Mucosa of rectum (tissue), 2 donors: Measurements from ENCODE around the gene OR8B4.

Experiments
- H3K27ac ChIP-seq, 2 donors: one replicate each; pipeline ENCODE4 v1.7.0; 2013; ENCODE audit warnings: inconsistent platforms in 2 of 2, low read depth in 2 of 2, low read length in 2 of 2
- H3K27me3 ChIP-seq, 2 donors: one replicate each; pipeline ENCODE4 v1.7.0; 2013; ENCODE audit warnings: low read length in 2 of 2; ENCODE audit not compliant: control insufficient read depth in 2 of 2, insufficient read depth in 2 of 2
- H3K36me3 ChIP-seq, 2 donors: one replicate each; pipeline ENCODE4 v1.7.0; 2013; ENCODE audit warnings: low read length in 2 of 2; ENCODE audit not compliant: control insufficient read depth in 2 of 2, insufficient read depth in 2 of 2
- H3K4me1 ChIP-seq, 2 donors: one replicate each; pipeline ENCODE4 v1.7.0; 2013; ENCODE audit warnings: low read length in 2 of 2, mild to moderate bottlenecking in 1 of 2; ENCODE audit not compliant: control insufficient read depth in 2 of 2, insufficient read depth in 2 of 2
- H3K4me3 ChIP-seq, 2 donors: one replicate each; pipeline ENCODE4 v1.7.0; 2013; ENCODE audit warnings: low read length in 2 of 2
- H3K9ac ChIP-seq, 2 donors: one replicate each; pipeline ENCODE4 v1.7.0; 2013; ENCODE audit warnings: low read length in 2 of 2, low read depth in 1 of 2, mild to moderate bottlenecking in 1 of 2
- H3K9me3 ChIP-seq, 2 donors: one replicate each; pipeline ENCODE4 v1.7.0; 2013; ENCODE audit warnings: low read length in 2 of 2; ENCODE audit not compliant: control insufficient read depth in 2 of 2
- donor health status: healthy.
- donor health status: Normal muscosa, but diverticular disease.

OR8B4 gene

DNA sequence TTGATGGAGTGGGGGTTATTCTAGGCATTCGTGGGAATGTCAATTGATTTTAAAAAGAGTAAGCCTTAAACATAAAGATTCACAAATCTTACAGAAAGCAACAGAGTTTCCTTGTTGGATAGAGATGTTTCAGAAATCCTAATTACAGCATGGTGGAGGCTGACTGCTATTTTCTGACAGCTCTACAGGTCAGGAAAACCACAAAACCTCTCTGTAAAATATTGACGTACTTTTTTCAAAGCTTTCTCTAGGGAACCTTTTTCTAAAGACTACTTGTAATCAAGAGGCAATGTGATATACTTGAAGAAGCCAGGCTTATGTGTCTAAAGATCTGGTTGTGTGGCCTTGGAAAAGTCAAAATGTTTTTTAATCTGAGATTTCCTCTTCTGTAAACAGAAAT, 29.9 kb upstream of the OR8B4 start:
- no peaks in the 10 kb centered on the region for H3K27me3 ChIP-seq
- H3K9ac ChIP-seq: no peak overlapping the region
- H3K9me3 ChIP-seq: no peaks in the 10 kb centered on the region
- no peak overlapping the region for H3K27ac ChIP-seq
- H3K4me3 ChIP-seq: no peak overlapping the region
- no peaks in the 10 kb centered on the region for H3K4me1 ChIP-seq
- no peaks in the 10 kb centered on the region for H3K36me3 ChIP-seq

DNA sequence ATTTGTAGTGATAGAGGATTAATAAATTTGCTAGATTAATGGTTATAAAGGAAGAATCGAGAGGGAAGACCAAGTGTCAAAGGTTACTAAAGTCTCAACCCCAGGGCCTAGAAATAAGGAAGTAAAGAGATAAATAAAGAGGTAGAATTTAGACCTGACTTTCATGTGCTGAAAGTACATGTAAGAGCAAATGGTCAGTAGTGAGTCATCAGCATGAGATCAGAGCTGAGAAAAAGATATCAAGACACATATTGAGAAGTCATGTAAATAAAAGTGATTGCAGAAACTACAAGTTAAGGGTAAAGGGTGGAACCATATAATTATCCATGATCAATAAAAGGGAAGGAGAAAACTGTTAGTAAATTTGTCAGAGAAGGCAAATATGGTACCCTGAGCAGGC, 22.2 kb upstream of the OR8B4 start:
- H3K27ac ChIP-seq: no peak overlapping the region
- H3K36me3 ChIP-seq: no peaks in the 10 kb centered on the region
- no peak overlapping the region for H3K9ac ChIP-seq
- no peaks in the 10 kb centered on the region for H3K4me1 ChIP-seq
- no peaks in the 10 kb centered on the region for H3K27me3 ChIP-seq
- no peak overlapping the region for H3K4me3 ChIP-seq
- no peaks in the 10 kb centered on the region for H3K9me3 ChIP-seq

DNA sequence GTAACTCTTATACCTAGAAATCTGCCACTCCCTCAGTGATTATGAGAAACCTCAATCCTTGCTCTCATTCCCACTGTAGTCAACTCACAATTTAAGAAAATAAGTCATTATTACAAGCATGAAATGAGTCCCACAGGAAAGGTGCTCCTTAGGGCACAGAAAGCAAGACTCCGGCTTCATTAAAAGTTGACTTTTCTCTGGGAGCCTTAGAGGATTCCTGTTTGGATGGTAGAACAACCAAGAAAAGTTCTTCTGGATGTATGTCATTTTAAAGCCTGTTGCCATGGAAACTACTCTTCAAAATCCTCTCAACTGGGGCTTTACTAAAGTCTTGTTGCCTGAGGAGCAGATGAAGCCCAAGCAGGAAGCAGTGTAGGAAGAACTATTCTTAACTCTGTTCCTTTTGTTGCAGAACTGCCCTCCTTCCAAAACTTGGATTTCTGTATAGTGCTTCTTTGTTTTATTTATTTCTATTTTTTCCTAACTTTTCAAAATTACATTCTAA, 21.0 kb upstream of the OR8B4 start, which contains the start of gene OR8B8:
Gene OR8B8 (minus strand): TSS at position 51 of the 505 bp plus-strand sequence. CDS start 4,611 bp downstream, outside the sequence.
- no peaks in the 10 kb centered on the region for H3K4me1 ChIP-seq
- no peaks in the 10 kb centered on the region for H3K36me3 ChIP-seq
- H3K27ac ChIP-seq: no peak within 1 kb of the TSS
- no peaks in the 10 kb centered on the region for H3K27me3 ChIP-seq
- H3K9ac ChIP-seq: no peak within 1 kb of the TSS
- H3K9me3 ChIP-seq: no peaks in the 10 kb centered on the region
- H3K4me3 ChIP-seq: no peak within 1 kb of the TSS

DNA sequence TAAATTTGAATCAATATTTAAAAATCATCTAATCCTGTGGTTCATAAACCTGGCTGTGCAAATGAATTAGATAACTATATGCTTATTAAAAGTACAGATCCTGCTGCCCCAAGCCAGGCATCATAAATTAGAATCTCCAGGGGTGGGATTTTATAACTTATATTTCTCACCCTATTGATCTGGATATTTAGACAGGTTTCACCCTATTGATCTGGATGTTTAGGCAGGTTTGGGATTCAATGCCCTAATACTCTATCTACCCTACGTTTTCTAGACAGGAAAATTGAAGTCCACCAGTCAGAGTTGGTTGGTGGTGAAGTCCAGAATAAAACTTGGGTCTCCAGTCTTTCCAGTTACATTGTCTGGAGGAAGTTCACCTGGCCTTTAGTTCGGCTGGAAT, 18.2 kb upstream of the OR8B4 start:
- Histone ChIP-seq H3K36me3 (no peaks in the 10 kb centered on the region), H3K4me1 (no peaks in the 10 kb centered on the region), H3K27me3 (no peaks in the 10 kb centered on the region), H3K27ac (no peak overlapping the region), H3K4me3 (no peak overlapping the region), H3K9me3 (no peaks in the 10 kb centered on the region), H3K9ac (no peak overlapping the region)

DNA sequence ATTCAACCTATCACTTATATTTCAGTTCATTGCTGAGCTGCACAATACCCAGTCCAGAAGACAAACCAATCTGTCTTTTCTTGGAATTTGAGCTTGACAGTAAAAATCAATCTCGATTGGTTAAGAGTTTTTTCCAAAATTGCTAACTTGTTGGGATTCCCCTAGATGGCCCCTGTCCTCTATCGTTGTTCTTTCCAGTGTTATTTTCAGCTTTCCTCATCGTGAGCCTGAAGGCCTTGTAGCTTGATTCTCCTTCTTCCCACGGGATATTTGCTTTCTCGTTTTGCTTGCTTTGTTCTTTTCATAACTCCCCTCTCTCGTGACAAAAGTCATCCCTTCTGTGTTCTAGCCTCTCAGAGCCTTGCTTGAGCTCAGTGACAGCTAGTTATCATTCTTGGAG, 17.8 kb upstream of the OR8B4 start:
- Histone ChIP-seq H3K27me3 (no peaks in the 10 kb centered on the region), H3K9me3 (no peaks in the 10 kb centered on the region), H3K4me1 (no peaks in the 10 kb centered on the region), H3K9ac (no peak overlapping the region), H3K4me3 (no peak overlapping the region), H3K27ac (no peak overlapping the region), H3K36me3 (no peaks in the 10 kb centered on the region)

DNA sequence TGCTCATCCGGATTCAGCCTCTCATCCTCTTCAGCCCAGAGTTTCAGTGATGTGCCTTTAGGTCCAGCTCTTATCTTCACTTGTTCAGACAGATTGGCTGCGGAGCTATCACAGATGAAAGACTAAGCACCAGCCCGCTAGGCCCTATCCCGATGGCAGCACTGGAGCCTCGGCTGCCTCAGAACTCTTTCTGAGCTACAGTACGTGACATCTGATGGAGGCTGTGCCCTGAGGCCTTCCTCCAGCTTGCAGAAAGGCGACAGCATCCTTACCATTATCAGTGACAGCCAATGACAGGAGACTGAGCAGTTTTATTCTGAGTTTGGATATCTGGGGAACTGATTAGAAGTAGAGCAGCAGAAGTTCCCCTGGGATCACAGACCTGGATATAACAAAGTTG, 16.8 kb upstream of the OR8B4 start:
- Histone ChIP-seq H3K4me3 (no peak overlapping the region), H3K27ac (no peak overlapping the region), H3K36me3 (no peaks in the 10 kb centered on the region), H3K9me3 (no peaks in the 10 kb centered on the region), H3K9ac (no peak overlapping the region), H3K4me1 (no peaks in the 10 kb centered on the region), H3K27me3 (no peaks in the 10 kb centered on the region)

DNA sequence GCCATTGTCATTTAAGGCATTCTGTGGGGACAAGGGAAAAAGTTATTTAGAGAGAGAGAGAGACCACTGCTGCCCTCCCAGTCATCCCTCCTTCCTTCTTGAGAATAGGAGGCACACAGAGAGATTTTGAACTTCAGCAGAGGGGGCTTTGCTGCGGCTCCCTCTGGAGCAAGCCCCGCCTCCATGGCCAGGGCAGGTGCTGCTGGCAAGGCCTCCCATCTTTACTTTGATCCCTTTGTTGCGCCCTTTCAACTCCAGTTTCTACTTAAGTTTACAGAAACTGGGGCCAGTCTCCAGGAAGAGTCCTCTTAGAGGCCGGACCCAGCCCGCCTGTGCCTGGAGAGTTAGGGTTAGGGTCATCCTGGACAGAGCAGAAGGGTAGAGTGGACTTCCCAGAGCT, 16.4 kb upstream of the OR8B4 start:
- no peak overlapping the region for H3K4me3 ChIP-seq
- H3K9me3 ChIP-seq: no peaks in the 10 kb centered on the region
- H3K36me3 ChIP-seq: no peaks in the 10 kb centered on the region
- H3K4me1 ChIP-seq: no peaks in the 10 kb centered on the region
- H3K9ac ChIP-seq: no peak overlapping the region
- no peaks in the 10 kb centered on the region for H3K27me3 ChIP-seq
- no peak overlapping the region for H3K27ac ChIP-seq

DNA sequence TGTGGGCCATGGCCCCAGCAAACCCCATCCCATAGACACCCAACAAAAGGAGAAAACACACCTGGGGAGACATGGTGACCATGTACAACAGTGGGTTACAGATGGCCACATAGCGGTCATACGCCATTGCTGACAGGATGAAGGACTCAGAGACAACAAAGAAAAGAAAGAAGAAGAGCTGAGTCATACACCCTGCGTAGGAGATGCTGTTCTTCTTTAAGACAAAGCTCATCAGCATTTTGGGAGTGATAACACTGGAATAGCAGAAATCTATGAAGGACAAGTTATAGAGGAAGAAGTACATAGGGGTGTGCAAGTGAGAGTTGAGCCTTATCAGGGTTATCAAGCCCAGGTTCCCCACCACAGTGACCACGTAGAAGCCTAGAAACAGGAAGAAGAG, 15.9 kb upstream of the OR8B4 start:
- no peak overlapping the region for H3K9ac ChIP-seq
- H3K9me3 ChIP-seq: no peaks in the 10 kb centered on the region
- H3K4me3 ChIP-seq: no peak overlapping the region
- no peaks in the 10 kb centered on the region for H3K36me3 ChIP-seq
- H3K27me3 ChIP-seq: no peaks in the 10 kb centered on the region
- no peak overlapping the region for H3K27ac ChIP-seq
- no peaks in the 10 kb centered on the region for H3K4me1 ChIP-seq

DNA sequence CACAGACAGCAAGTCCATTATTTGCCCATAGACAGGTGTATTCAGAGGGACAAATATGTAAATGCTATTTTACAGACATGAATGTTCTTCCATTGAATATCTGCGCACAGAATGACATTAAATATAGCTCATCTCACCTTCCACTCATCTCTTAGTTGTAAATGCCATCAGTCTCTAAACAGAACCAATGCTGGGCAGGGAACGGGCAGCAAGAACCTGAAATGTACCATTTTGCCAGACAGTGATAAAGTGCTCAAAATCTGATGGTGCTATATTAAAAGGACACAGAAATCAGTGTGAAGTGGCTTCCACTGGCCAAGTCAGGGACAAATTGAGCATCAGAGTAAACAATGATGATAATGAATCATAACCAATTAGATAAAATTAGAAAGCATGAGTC, 10.0 kb upstream of the OR8B4 start:
- Histone ChIP-seq H3K27me3 (peaks cover 0 to 3% of the 10 kb centered on the region in 2 donors), H3K4me3 (no peak overlapping the region), H3K4me1 (no peaks in the 10 kb centered on the region), H3K36me3 (no peaks in the 10 kb centered on the region), H3K9ac (no peak overlapping the region), H3K27ac (no peak overlapping the region), H3K9me3 (no peaks in the 10 kb centered on the region)

DNA sequence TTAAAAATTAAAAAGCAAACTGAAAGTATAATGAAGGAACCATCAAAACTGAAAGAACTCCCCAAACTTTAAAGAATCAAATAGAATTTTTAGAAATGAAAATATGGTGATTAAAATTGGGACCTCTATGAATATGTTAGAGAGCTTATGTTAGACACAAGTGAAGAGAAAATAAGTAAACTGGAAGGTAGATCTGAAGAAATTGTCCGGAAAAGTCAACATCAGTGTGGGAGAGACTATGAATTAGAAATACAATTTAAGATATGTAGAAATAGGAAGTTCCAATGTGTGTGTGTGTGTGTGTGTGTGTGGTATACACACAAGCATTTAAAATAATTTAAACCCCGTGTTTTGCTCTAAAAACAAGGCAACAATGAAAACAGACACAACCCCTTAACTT, 4.9 kb upstream of the OR8B4 start:
- Histone ChIP-seq H3K36me3 (no peaks in the 10 kb centered on the region), H3K4me1 (no peaks in the 10 kb centered on the region), H3K9ac (no peak overlapping the region), H3K4me3 (no peak overlapping the region), H3K27me3 (peaks cover 0 to 3% of the 10 kb centered on the region in 2 donors), H3K27ac (no peak overlapping the region), H3K9me3 (no peaks in the 10 kb centered on the region)

DNA sequence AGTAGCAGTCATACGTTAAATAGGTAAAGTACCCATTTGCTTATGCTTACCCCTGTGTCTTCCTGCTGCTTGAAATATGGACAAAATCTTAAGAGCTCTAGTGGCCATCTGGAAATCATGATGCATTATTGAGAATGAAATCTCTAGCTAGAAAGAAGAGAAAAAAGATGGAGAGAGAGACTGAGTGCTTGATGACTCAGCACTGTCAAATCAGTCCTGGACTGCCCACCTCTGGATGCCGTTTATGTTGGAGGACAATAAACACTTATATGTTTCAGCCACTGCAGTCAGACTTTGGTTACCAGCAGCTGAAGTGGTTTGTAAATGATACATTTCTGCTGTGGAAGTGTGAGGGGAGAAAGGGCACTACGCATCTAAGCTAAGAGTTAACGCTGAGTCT, 3.6 kb downstream of the OR8B4 start:
- Histone ChIP-seq H3K27ac (no peak overlapping the region), H3K9me3 (no peaks in the 10 kb centered on the region), H3K4me3 (no peak overlapping the region), H3K27me3 (peaks cover 0 to 5% of the 10 kb centered on the region in 2 donors), H3K9ac (no peak overlapping the region), H3K36me3 (no peaks in the 10 kb centered on the region), H3K4me1 (no peaks in the 10 kb centered on the region)
